GM19452 (cell line): ENCODE results near the gene C17orf114.

Experiments used
- ATAC-seq: cut with Tn5 transposase; IDR thresholded peaks from one replicate; pipeline ENCODE4 v1.9.1; 2021; ENCODE audit not compliant: unreplicated experiment

C17orf114 gene

DNA sequence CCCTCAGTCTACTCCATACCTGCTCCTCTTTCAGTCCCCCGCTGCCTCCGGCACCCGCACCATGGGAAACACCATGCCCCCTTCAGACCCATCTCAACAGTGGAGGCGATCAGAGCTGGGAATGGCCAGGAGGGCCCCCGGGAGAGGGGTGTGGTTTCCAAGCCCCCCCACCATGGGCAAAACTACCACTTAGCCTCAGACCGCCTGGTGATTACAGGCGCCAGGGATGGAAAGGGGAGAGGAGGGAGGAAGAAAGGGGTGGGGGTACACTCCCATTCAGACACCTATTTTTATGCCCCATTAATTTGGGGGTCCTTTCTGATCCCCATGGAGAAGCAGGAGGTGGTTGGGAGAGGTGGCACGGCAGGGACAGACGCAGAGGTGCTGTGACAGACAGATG, at the start of gene C17orf114:
Gene C17orf114 (minus strand): TSS at position 101 of the 400 bp plus-strand sequence.
- no peak for ATAC-seq

GRCh38 chr17:4851084-4851483, 49.0 kb upstream of the C17orf114 start:
- ATAC-seq = no peak

DNA sequence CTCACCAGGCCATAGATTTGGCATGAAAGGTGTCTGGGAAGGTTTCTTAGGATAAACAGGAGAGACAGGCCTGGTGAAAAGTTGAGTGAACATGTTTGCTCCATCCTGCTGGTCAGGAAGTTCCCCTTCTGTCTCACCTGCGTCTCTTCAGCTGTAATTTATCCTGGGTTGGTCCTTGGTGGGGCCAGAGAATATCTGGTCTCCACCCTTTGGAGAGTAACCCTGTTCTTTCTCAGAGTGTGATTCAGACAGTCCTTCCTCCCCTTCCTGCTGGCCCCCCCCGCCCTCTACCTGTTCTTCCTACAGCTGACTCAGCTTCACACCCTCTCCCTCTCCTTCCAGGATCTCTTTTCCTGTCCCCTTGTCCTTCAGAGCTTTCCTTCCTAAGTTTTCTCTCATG, 48.1 kb upstream of the C17orf114 start:
- no peak for ATAC-seq

DNA sequence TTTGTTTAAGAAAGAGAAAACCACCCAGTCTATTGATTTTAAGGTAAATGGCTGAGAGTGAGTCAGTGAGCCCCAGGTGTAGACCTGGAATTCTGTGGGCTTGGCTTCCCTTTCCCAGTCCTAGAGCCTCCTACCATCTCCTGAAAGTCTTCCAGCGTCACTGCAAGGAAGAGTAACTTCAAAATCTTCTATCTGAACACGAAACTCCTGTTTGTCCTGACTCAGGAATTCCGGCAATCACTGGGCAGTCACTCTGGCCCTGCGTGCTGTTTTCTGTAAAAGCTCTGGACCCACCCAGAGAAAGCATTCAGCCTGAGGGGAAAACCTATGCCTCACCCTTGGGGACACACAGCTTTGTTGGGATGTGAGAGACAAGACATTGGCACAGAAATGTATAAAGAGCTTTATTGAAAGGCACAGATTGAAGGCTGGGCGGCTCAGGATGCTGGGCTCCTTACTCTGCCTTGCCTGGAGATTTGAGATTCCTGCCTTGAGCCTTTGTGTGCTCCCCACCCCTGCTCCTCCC, 46.9 kb upstream of the C17orf114 start:
- no peak for ATAC-seq

- ATAC-seq = no peak
These were observed 44.7 kb upstream of the C17orf114 start for GRCh38 chr17:4846635-4847390.

GRCh38 chr17:4845118-4845517, 43.0 kb upstream of the C17orf114 start:
- no peak for ATAC-seq

DNA sequence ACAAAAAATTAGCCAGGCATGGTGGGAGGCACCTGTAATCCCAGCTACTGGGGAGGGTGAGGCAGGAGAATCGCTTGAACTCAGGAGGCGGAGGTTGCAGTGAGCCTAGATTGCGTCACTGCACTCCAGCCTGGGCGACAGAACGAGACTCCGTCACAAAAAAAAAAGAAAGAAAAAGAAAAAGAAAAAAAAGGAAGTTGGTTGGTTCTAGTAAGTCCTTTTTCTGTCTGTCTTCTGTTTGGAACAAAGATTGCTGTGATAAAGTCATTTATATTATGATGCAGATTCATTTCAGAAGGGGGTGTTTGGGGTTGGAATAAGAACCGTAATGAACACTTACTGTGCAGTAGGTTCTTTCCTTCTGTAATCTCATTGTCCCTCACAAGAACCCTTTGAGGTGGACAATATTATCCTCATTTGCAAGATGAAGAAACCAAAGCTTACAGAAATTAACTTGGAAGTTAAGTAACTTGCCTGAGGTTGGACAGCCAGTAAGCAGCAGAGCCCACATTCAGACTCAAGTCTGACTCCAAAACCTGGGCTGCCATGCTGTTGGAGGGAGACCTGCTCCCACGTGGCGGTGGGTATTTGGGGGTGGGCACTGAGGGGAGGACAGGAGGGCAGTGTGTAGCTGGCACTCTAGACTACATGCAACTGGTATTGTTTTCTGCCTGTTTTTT, 41.3 kb upstream of the C17orf114 start:
- no peak for ATAC-seq

DNA sequence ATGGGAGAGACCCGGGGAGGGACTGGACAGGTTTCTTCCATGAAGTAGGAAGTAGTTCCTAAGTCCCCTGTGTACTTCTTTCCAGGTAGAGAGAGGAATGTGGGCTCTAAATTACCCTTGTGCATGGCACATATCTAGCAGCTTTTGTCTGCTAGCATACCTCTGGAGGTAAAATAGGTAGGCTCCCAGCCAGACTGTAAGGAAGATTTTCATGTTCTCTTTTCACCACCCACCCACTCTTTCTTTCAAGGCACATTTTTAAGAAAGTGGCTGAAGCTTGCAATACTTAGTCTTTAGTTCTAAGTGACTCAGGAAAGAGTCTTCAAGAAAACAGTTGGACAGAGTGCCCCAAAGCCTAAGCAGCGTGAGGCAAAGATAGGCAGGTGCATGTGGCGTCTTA, 40.2 kb upstream of the C17orf114 start:
- ATAC-seq = no peak

DNA sequence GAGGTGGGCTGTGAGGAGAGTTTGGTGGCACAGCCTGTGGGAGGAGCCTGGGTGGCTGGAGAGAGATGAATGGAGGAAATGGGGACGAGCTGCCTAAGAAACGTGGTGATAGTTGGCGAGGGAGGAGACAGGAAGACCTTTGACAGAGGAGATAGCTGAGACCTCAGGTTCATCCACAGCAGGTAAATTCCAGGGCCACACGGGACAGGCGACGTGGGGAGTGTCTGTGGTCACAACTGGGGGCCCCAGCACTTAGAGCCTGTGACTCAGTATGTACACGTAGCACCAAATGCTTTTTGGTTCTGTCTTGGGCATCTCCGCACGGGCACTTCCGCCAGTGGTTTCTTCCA, 38.7 kb upstream of the C17orf114 start:
- no peak for ATAC-seq

DNA sequence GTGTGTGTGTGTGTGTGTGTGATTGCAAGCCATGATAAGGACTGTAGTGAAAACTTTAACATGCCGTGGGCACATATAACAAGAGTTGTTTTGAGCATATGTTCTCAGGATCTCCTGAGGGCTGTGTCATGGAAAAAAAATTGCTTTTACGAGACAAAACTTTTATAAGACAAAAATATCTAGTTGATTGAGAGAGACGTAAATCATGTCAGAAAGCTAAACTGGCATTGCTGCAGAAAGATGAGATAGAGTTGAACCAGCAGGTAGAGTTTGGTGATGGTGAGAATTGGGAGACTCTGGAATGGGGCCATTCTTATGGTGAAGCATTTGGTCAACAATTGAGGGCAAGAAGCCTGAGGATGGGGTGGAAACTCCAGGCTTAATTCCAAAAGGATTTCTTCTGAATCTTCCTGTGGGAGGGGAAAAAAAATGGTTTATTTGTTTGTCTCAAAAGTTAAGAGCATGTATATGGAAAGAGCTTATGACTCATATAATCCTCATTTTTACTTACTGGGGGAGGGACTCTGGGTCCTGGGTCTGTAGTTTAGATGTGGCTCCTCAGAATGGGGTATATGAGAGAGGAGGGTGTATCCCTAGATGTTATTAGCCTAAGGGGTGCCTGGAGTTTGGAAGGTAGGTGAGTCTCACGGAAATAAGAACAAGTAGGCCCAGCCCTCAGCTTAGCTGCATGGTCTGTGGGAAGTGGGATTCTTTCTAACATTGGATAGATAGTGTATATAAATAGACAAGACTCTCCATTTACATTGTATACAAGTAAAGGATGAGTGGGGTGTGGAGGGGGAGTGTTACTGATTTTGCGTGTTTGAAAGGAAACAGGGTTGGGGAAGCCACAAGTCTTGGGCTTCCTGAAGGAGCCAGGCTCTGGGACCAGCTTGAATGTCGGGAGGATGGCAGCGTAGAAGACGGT, 38.1 kb upstream of the C17orf114 start:
- no peak for ATAC-seq

DNA sequence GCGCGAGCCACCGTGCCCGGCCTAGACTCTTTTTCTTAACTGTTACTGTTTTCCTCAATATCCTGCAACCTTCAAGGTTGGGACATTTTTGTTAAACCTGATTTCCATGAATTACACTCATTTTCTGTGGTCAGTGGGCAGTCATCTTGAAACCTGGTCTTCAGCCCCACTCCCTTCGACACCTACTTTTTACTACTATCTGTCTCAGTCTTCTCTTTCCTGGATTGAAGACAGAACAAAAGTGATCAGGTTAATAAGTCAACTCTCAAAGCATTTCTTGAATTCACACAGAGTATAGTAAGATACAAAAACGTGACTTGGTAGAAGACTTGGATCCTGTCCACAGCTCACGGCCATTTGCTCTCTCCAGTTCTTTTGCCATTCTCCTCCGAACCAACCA, 37.1 kb upstream of the C17orf114 start:
- no peak for ATAC-seq

GRCh38 chr17:4838309-4838785, 36.2 kb upstream of the C17orf114 start:
- ATAC-seq = no peak

DNA sequence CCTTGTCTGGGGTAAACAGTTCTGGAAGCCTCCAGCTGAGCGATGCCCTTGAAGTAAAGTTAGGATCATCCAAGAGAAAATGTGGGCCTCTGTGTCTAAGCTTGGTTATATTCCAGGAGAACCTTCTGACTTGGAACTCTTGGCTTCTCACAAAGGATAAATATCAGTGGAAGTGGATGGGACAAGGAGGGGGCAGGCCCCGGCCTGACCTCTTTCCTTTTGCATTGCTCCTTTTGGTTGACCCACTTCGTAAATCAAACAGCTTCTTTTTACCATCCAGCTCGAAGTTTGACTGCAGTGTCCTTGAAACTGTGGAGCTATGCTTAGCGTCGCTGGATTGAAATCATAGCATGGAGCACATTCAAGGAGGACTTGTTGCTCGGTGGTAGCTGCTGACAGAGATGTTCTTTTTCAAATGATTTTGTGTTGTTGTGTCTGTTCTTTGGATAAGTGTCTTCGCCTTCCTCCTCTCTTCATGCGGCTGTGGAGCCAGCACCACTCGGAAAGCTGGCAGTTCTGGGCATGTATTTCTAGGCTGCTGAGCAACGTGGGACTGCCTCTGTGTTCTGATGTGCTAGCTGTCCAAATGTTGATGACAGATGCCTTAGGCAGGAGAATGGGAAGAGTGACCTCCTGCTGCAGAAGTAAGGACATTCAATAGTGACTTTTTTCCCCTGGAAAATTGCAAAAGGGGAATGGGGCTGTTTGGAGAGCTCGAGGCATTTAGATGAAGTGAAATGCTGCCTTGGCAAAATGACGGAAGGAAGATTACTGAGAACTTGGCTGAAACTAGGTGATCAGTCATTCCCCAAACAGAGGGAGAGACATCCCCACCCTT, 35.6 kb upstream of the C17orf114 start:
- no peak for ATAC-seq

DNA sequence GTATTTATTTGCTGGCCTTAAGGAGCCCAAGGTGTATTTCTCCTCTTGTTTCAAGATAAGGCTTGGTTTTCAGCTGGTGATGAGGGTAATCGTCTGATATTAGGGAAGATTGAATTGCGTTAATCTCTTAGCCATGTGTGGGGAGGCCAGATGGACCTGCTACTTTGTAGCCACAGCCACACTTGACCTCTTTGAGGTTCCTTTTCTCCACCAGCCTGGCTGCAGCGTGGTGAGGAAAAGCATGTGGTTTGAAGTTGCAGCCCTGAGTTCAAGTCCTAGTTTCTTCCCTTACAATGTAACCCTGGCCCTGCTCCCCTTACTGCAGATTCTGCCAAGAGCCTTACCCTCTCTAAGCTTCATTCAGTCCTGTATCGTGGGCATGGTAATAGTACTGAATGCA, 34.1 kb upstream of the C17orf114 start:
- ATAC-seq = no peak

- no peak for ATAC-seq
These were observed 32.5 kb upstream of the C17orf114 start for GRCh38 chr17:4834681-4835020.

DNA sequence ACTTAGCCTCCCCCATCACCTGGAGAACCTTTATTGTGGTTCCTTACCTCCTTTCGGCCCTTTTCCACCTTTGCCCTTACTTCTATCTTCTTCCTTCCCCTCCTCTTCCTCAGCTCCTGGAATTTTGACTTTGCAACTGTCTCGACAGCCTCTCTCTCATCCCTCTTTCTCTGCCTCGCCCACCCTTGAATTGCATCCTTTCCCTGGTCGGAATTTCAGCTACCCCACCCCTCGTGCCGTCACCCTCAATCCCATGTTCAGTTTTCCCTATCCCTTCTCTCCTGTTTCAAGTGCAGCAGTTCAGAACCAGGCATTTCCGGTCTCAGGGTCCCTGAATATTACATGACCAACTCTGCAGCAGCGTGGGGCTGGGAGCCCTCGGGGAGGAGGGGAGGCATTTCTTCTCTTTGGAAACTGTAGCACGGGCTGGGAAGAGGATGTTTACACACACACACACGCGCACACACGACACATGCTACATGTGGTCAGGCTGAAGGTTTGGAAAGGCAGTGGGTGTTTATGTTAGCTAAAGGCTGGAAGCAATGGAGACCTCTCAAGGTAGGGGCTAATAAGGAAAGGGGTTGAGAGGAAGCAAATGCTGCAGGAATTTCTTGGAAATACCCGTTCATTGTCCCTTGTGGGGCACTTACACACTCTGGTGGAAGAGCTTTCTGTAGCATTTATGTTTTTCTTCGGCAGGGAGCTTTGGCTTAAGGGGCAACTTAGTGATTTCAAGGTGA, 32.0 kb upstream of the C17orf114 start:
- no peak for ATAC-seq

DNA sequence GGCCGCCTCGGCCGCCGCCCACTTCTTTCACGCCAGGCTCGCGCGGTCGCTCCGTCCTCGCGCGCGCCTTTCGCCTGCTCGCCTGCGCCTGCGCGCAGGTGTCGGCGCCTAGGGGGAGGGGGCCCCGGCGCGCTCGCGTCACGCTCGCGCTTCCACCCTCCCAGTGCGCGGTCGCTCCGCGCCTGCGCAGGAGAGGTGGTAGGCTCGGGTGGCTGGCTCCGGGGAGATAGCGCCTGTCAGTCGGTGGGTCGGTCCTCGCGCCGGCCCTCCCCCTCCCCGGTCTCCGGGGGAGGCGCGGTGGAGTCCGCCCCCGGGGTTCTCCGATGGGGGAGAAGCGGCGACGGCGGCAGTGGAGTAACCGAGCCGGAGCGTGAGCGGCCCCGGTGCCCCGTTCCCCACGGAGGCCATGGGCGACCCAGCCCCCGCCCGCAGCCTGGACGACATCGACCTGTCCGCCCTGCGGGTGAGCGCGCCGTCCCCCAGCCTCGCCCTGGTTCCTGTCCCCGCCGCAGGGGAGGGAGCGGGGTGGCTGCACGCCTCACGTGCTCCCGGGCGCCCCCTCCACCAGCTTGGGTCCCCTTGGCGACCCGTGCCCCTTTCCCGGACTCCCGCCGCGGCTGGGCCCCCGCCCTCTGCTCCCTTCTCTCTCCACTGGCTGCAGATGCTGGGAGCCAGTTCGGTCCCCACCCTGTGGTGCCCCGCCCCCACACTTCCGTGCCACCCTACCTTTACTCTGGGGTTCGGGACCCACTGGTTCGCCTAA, 31.2 kb upstream of the C17orf114 start, which contains the start of gene MINK1:
Gene MINK1 (plus strand): TSS at position 163 of the 763 bp plus-strand sequence. CDS start 244 bp downstream, at position 407.
- ATAC-seq = peak; percentile 88

DNA sequence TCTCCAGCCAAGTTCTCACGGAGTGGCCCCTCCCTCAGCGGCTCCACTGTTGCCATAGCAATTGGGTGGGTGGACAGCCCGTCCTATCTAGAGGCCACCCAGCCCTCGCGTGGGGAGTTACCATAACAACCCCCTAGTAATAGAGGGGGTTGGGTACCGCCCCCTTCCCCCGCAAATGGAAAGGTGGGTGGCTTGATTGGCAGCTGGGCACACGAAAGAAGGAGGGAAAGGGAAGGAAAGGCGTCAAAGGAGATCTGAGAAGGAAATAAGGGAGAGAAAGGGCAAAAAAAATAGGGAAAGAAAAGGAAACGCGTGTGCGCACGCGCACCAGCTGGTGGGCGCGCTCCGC, 30.7 kb upstream of the C17orf114 start:
- ATAC-seq = peak; percentile 31

DNA sequence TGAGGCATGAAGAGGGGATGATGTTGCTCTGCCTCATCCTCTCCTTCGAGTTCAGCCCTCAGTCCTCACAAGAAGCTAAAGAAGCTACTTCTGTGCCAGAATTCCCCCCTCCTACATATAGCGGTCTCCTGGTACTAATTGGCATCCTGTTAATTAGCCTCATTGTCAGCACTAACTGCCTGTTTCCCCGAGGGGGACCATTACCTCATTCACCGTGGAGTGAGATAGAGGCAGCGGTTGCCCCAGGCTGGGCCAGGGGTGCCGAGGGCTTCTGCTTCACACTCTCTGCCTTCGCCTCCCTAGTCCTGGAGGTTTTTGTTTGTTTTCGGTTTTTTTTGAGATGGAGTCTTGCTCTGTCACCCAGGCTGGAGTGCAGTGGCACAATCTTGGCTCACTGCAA, 25.3 kb upstream of the C17orf114 start:
- ATAC-seq = no peak
